ENCODE results near the gene MREG.
"Not testable (repeated sequence)": the region's sequence is repeated elsewhere in the genome, so short reads cannot be mapped to it uniquely, and the experiment has no call there.

The MREG gene

GRCh38 chr2:215958257-215958656, 55.1 kb downstream of the MREG start:
- no peak for DNase-seq

GRCh38 chr2:215957354-215958122, 55.8 kb downstream of the MREG start:
- not testable (repeated sequence) for DNase-seq

GRCh38 chr2:215952860-215953637, 60.3 kb downstream of the MREG start:
- DNase-seq: no peak

- no peak for DNase-seq
Observed at GRCh38 chr2:215951558-215951957, 61.8 kb downstream of the MREG start.

- DNase-seq: peak in 2 of 5 experiments; percentile 5 to 61
Observed at GRCh38 chr2:215949991-215950404, 63.4 kb downstream of the MREG start.

GRCh38 chr2:215948051-215948450, 65.3 kb downstream of the MREG start:
- no peak for DNase-seq

GRCh38 chr2:215946586-215946985, 66.8 kb downstream of the MREG start:
- DNase-seq: no peak

GRCh38 chr2:215942194-215942593, 71.2 kb downstream of the MREG start:
- DNase-seq: no peak

- no peak for DNase-seq
Observed at GRCh38 chr2:215941726-215942125, 71.6 kb downstream of the MREG start.

- no peak for DNase-seq
Observed at GRCh38 chr2:215940645-215941184, 72.6 kb downstream of the MREG start.

GRCh38 chr2:215937190-215937589, 76.2 kb downstream of the MREG start:
- no peak for DNase-seq

- DNase-seq: no peak
Observed at GRCh38 chr2:215933151-215933550, 80.2 kb downstream of the MREG start.

GRCh38 chr2:215931256-215931903, 82.0 kb downstream of the MREG start:
- DNase-seq: peak in 3 of 5 experiments; percentile 8 to 61 (median 9)

- DNase-seq: no peak
Observed at GRCh38 chr2:215930505-215931253, 82.7 kb downstream of the MREG start.

- no peak for DNase-seq
Observed at GRCh38 chr2:215929602-215930335, 83.6 kb downstream of the MREG start.

GRCh38 chr2:215928086-215928485, 85.3 kb downstream of the MREG start:
- DNase-seq: no peak

- DNase-seq: not testable (repeated sequence)
Observed at GRCh38 chr2:215926992-215927391, 86.4 kb downstream of the MREG start.

GRCh38 chr2:215921895-215922294, 91.5 kb downstream of the MREG start:
- no peak for DNase-seq

GRCh38 chr2:215920244-215921100, 92.9 kb downstream of the MREG start:
- DNase-seq: peak in 4 of 5 experiments; percentile 16 to 72 (median 20)

GRCh38 chr2:215919624-215920243, 93.6 kb downstream of the MREG start:
- DNase-seq: no peak

Measured in T-helper 2 cell (primary cell).